ENCODE data around the gene PDZRN4.

The PDZRN4 gene

DNA sequence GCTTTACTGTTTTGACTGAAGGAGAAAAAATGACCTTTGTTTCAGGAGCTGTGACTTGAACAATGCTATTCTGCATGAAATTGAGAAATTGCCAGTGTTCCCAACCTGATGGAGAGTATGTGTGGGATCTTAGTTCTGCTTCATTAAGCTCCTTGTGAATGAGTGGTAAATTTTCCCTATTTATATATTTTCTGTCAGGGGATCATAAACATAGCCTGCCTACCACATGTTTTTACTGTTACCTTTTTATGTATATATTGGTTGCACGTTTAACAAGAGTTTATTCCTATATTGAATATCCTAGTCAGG lies 271.7 kb downstream of the PDZRN4 start:
- TF ChIP-seq, protein P1, sequence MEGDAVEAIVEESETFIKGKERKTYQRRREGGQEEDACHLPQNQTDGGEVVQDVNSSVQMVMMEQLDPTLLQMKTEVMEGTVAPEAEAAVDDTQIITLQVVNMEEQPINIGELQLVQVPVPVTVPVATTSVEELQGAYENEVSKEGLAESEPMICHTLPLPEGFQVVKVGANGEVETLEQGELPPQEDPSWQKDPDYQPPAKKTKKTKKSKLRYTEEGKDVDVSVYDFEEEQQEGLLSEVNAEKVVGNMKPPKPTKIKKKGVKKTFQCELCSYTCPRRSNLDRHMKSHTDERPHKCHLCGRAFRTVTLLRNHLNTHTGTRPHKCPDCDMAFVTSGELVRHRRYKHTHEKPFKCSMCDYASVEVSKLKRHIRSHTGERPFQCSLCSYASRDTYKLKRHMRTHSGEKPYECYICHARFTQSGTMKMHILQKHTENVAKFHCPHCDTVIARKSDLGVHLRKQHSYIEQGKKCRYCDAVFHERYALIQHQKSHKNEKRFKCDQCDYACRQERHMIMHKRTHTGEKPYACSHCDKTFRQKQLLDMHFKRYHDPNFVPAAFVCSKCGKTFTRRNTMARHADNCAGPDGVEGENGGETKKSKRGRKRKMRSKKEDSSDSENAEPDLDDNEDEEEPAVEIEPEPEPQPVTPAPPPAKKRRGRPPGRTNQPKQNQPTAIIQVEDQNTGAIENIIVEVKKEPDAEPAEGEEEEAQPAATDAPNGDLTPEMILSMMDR (IDR thresholded peaks at IDR 0.05; ENCODE audit: borderline replicate concordance, insufficient read depth, low read depth, low read length): no peak
- no peak overlapping the region for H3K4me3 ChIP-seq (ENCODE audit: low read depth, low read length)

DNA sequence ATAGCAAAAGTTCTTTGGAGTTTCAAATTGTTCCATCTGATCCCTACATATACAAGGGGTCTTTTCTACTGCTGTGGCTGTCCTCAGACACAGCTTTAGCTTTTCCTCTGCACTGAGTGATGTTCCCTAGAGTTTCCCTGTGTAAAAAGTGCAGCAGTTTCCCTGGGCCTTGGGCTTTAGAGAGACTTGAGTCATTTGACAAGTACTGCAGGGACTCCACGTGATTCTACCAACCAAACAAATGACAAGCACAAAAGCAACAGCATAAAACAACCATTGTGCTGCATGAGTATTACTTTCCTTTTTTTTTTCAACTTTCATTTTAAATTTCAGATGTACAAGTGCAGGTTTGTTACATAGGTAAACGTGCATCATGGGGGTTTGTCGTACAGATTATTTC lies 272.8 kb downstream of the PDZRN4 start:
- TF ChIP-seq, protein P1 (IDR thresholded peaks at IDR 0.05; ENCODE audit: borderline replicate concordance, insufficient read depth, low read depth, low read length): no peak
- H3K4me3 ChIP-seq (ENCODE audit: low read depth, low read length): no peak overlapping the region

DNA sequence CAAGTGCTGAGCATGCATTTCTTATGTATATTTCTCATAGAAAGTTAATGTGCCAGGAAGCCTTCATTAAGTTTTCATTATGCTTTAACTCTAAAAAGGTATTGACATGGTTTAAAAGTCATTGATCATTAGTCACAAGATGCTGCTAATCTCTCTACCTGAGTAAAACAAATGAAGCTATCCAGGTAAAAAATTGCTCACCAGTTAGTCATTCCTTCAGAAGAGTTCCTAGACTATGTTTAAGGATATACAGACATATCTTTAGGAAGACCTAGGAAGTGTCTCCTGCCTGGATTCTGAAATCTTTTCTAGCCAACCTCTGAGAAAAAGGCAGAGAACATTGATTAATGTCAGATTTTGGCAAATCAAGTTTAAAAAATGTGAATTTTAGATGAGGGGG lies 274.2 kb downstream of the PDZRN4 start:
- H3K4me3 ChIP-seq (ENCODE audit: low read depth, low read length): no peak overlapping the region
- TF ChIP-seq, protein P1 (IDR thresholded peaks at IDR 0.05; ENCODE audit: borderline replicate concordance, insufficient read depth, low read depth, low read length): no peak

DNA sequence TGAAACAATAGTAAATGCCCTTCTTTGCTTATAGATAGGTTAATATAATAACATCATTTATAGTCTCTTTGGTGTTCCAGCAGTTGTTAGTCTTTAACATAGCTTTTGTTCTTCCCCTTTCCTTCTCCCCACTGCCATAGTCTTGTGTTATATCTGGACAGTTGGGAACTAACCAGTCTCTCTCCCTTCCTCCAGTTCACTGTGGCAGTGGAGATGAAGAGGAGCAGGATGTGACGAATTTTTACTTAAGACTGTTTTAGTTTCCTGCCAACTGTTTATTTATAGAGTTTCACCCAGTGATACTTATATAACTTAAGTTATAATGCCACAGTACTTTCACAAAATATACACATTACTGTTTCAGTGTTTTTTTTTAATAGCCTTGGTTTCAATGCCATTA lies 277.4 kb downstream of the PDZRN4 start:
- TF ChIP-seq, protein P1 (IDR thresholded peaks at IDR 0.05; ENCODE audit: borderline replicate concordance, insufficient read depth, low read depth, low read length): no peak

DNA sequence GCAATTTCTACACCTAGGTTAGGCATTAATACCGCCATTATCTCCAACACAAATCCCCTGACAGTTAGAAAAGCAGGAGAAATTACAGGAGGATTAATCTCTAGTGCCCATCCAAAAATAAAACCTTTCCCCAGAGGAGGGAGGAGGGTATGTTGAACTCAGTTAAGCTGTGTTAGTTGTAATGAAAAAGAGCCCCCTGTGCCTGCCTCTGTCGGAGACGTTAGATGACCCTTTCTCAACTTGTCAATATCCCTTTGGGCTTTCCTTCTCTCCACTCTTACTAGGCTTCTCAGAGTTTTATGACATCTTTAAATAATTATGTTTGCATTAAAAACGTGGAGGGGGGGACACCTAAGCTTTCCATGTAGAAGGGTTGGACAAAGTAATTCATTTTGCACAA lies 278.2 kb downstream of the PDZRN4 start:
- no peak overlapping the region for H3K4me3 ChIP-seq (ENCODE audit: low read depth, low read length)
- TF ChIP-seq, protein P1 (IDR thresholded peaks at IDR 0.05; ENCODE audit: borderline replicate concordance, insufficient read depth, low read depth, low read length): no peak

More for the DNA sequence above, 277.4 kb downstream of the PDZRN4 start:
- no peak overlapping the region for H3K4me3 ChIP-seq (ENCODE audit: low read depth, low read length)

DNA sequence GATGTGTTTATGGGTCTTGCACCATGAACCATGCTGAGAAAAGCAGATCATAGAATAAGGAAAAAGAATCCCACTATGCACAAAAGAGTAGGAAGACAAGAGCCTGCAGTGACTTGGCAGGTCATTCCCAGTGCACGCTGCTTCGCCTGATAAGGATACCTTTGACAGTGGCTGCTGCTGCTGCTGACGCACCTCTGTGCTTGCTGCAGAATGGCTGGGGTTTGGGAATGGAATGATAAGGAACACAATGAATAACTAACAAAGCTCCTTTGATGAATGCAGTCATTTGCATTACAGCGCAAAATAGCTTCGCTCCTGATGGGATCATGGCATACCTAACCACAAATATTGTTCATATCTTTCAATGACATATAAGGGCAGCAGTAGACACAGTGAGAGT lies 278.7 kb downstream of the PDZRN4 start:
- no peak overlapping the region for H3K4me3 ChIP-seq (ENCODE audit: low read depth, low read length)
- TF ChIP-seq, protein P1 (IDR thresholded peaks at IDR 0.05; ENCODE audit: borderline replicate concordance, insufficient read depth, low read depth, low read length): no peak

DNA sequence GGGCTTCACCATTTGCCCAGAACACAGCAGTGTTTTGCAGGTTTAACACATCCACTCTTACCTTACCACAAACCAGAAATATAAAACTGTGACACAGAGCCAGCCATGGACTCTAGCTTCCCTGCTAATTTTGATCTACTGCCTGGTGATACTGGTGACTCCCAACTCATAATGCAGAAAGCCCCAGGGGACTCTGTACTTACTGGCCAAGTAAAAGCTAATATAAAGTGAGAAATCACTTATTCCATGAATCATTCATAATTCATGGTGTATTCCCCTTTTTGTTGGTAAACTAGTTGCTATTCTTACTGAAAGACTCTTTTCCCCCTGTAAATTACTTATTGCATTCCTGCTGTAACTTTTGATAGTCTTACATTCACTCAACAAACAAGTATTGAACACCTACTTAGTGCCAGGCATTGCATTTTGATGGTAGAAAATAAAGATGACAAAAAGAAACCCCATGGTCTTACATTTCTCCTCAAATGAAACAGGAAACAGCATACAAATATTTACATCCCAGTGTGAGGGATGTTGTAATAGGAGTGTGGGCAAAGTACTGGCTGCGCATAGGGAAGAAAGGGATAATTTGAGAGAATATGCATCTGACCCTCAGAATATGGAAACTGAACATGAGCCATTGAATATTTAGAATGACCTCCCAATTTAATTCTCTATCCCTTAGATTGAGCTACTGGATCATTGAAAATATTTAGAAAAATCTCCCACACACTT lies 279.6 kb downstream of the PDZRN4 start:
- H3K4me3 ChIP-seq (ENCODE audit: low read depth, low read length): no peak overlapping the region
- TF ChIP-seq, protein P1 (IDR thresholded peaks at IDR 0.05; ENCODE audit: borderline replicate concordance, insufficient read depth, low read depth, low read length): no peak

All from GM12875 (cell line).